ENCODE measurements around the gene NCF1. TPM values are rescaled to one million over a fixed set of nuclear protein-coding genes. Genes with fewer than 3 reads are reported as not detected.
"Not testable (repeated sequence)": the region's sequence is repeated elsewhere in the genome, so short reads cannot be mapped to it uniquely, and the experiment has no call there.

The NCF1 gene
- total RNA-seq = under 0.01 TPM in 1 of 2 replicates, not detected in the other

GRCh38 chr7:74773760-74774750 is at the start of gene NCF1:
Gene NCF1, plus strand, starts transcription at chr7:74774011. Its CDS starts 21 bp downstream, at chr7:74774032.
- not testable (repeated sequence) for DNase-seq (ENCODE audit: insufficient read length, low spot score, missing footprints); H3K9me3 ChIP-seq (ENCODE audit: low read depth, low read length); H3K4me2 ChIP-seq (ENCODE audit: insufficient read depth, low read length); H2AFZ ChIP-seq (ENCODE audit: low read length); H4K20me1 ChIP-seq (ENCODE audit: insufficient read depth, low read length); H3K36me3 ChIP-seq (ENCODE audit: insufficient read depth, low read length); H3K4me1 ChIP-seq (ENCODE audit: insufficient read depth, low read length); H3K27me3 ChIP-seq (ENCODE audit: insufficient read depth, low read length); H3K27ac ChIP-seq (ENCODE audit: low read depth, low read length); H3K79me2 ChIP-seq (ENCODE audit: insufficient read depth, low read length); H3K4me3 ChIP-seq (ENCODE audit: insufficient read depth, low read length)

GRCh38 chr7:74725840-74726239 is 48.0 kb upstream of the NCF1 start:
- no peak overlapping the region for H2AFZ ChIP-seq (ENCODE audit: low read length)
- H3K27ac ChIP-seq (ENCODE audit: low read depth, low read length) = no peak overlapping the region
- H3K27me3 ChIP-seq (ENCODE audit: insufficient read depth, low read length) = no peaks in the 10 kb centered on the region
- H4K20me1 ChIP-seq (ENCODE audit: insufficient read depth, low read length) = no peaks in the 10 kb centered on the region
- H3K4me3 ChIP-seq (ENCODE audit: insufficient read depth, low read length) = no peak overlapping the region
- H3K79me2 ChIP-seq (ENCODE audit: insufficient read depth, low read length) = peaks cover 4% of the 10 kb centered on the region
- H3K36me3 ChIP-seq (ENCODE audit: insufficient read depth, low read length) = peaks cover 29% of the 10 kb centered on the region
- no peak for DNase-seq (ENCODE audit: insufficient read length, low spot score, missing footprints)
- no peak for TF ChIP-seq CTCF (IDR thresholded peaks at IDR 0.05; ENCODE audit: extremely low read depth, low read depth, low read length)
- no peaks in the 10 kb centered on the region for H3K9me3 ChIP-seq (ENCODE audit: low read depth, low read length)
- no peaks in the 10 kb centered on the region for H3K4me1 ChIP-seq (ENCODE audit: insufficient read depth, low read length)
- no peak overlapping the region for H3K4me2 ChIP-seq (ENCODE audit: insufficient read depth, low read length)

- peaks cover 4% of the 10 kb centered on the region for H3K79me2 ChIP-seq (ENCODE audit: insufficient read depth, low read length)
Measured at GRCh38 chr7:74726309-74727101, 47.3 kb upstream of the NCF1 start.

GRCh38 chr7:74728686-74729085 is 45.1 kb upstream of the NCF1 start:
- not testable (repeated sequence) for H3K27me3 ChIP-seq (ENCODE audit: insufficient read depth, low read length); H2AFZ ChIP-seq (ENCODE audit: low read length); H3K27ac ChIP-seq (ENCODE audit: low read depth, low read length); H3K4me2 ChIP-seq (ENCODE audit: insufficient read depth, low read length); H3K79me2 ChIP-seq (ENCODE audit: insufficient read depth, low read length); H3K4me1 ChIP-seq (ENCODE audit: insufficient read depth, low read length); H4K20me1 ChIP-seq (ENCODE audit: insufficient read depth, low read length); DNase-seq (ENCODE audit: insufficient read length, low spot score, missing footprints); H3K4me3 ChIP-seq (ENCODE audit: insufficient read depth, low read length); H3K9me3 ChIP-seq (ENCODE audit: low read depth, low read length)
- peaks cover 13% of the 10 kb centered on the region for H3K36me3 ChIP-seq (ENCODE audit: insufficient read depth, low read length)

More at GRCh38 chr7:74726309-74727101, 47.3 kb upstream of the NCF1 start:
- H3K4me1 ChIP-seq (ENCODE audit: insufficient read depth, low read length) = no peaks in the 10 kb centered on the region
- H3K4me3 ChIP-seq (ENCODE audit: insufficient read depth, low read length) = no peak overlapping the region
- H2AFZ ChIP-seq (ENCODE audit: low read length) = no peak overlapping the region
- no peak for DNase-seq (ENCODE audit: insufficient read length, low spot score, missing footprints)
- H3K9me3 ChIP-seq (ENCODE audit: low read depth, low read length) = no peaks in the 10 kb centered on the region
- no peak overlapping the region for H3K27ac ChIP-seq (ENCODE audit: low read depth, low read length)
- peaks cover 24% of the 10 kb centered on the region for H3K36me3 ChIP-seq (ENCODE audit: insufficient read depth, low read length)
- no peak overlapping the region for H3K4me2 ChIP-seq (ENCODE audit: insufficient read depth, low read length)
- H4K20me1 ChIP-seq (ENCODE audit: insufficient read depth, low read length) = no peaks in the 10 kb centered on the region
- TF ChIP-seq CTCF (IDR thresholded peaks at IDR 0.05; ENCODE audit: extremely low read depth, low read depth, low read length) = no peak
- H3K27me3 ChIP-seq (ENCODE audit: insufficient read depth, low read length) = no peaks in the 10 kb centered on the region

GRCh38 chr7:74730186-74730585 is 43.6 kb upstream of the NCF1 start:
- not testable (repeated sequence) for H3K9me3 ChIP-seq (ENCODE audit: low read depth, low read length); H3K27ac ChIP-seq (ENCODE audit: low read depth, low read length); H3K27me3 ChIP-seq (ENCODE audit: insufficient read depth, low read length); H4K20me1 ChIP-seq (ENCODE audit: insufficient read depth, low read length); H3K79me2 ChIP-seq (ENCODE audit: insufficient read depth, low read length); H3K36me3 ChIP-seq (ENCODE audit: insufficient read depth, low read length); DNase-seq (ENCODE audit: insufficient read length, low spot score, missing footprints); H3K4me1 ChIP-seq (ENCODE audit: insufficient read depth, low read length); H2AFZ ChIP-seq (ENCODE audit: low read length); H3K4me3 ChIP-seq (ENCODE audit: insufficient read depth, low read length); H3K4me2 ChIP-seq (ENCODE audit: insufficient read depth, low read length)

- not testable (repeated sequence) for H4K20me1 ChIP-seq (ENCODE audit: insufficient read depth, low read length); DNase-seq (ENCODE audit: insufficient read length, low spot score, missing footprints); H3K9me3 ChIP-seq (ENCODE audit: low read depth, low read length); H3K36me3 ChIP-seq (ENCODE audit: insufficient read depth, low read length); H3K4me1 ChIP-seq (ENCODE audit: insufficient read depth, low read length); H2AFZ ChIP-seq (ENCODE audit: low read length); H3K79me2 ChIP-seq (ENCODE audit: insufficient read depth, low read length); H3K4me2 ChIP-seq (ENCODE audit: insufficient read depth, low read length); H3K4me3 ChIP-seq (ENCODE audit: insufficient read depth, low read length); H3K27me3 ChIP-seq (ENCODE audit: insufficient read depth, low read length); H3K27ac ChIP-seq (ENCODE audit: low read depth, low read length)
Measured at GRCh38 chr7:74739974-74740703, 33.7 kb upstream of the NCF1 start.

Measured in osteoblast (primary cell).